AG04450 (cell line): ENCODE results near the gene SYCP2L. TPM values are rescaled to one million over a fixed set of nuclear protein-coding genes. Genes with fewer than 3 reads are reported as not detected.
A peak's percentile ranks its signal among the peaks of the same experiment; 100 is the strongest.
"Not testable (repeated sequence)": the region's sequence is repeated elsewhere in the genome, so short reads cannot be mapped to it uniquely, and the experiment has no call there.

ENCODE experiments used
- CTCF ChIA-PET: fragments of 300-600, 350-600 bp; formaldehyde crosslinking; extraction: SDS; loops from one replicate; lab custom pipeline; 2022; ENCODE audit warnings: antibody characterized with exemption, inconsistent platforms; lab: Charles Lee
- POLR2A ChIA-PET: fragments of 350-600 bp; formaldehyde crosslinking; extraction: SDS; loops from one replicate; lab custom pipeline; 2021; ENCODE audit warnings: antibody characterized with exemption, inconsistent platforms; lab: Yijun Ruan, JAX
- DNase-seq: peaks from one replicate; pipeline ENCODE4 v3.0.0-alpha.2; 2011; ENCODE audit warnings: low read depth, low spot score
- H3K27ac ChIP-seq: one replicate; pipeline ENCODE4 v1.5.1; 2012; ENCODE audit warnings: low read depth, low read length, control low read depth
- H3K27me3 ChIP-seq: one replicate; pipeline ENCODE4 v1.6.0; 2012; ENCODE audit warnings: low read length; ENCODE audit not compliant: control insufficient read depth, insufficient read depth
- H3K4me3 ChIP-seq: 2 replicates; pipeline ENCODE4 v1.5.1; 2011; ENCODE audit warnings: mild to moderate bottlenecking, low read depth, low read length, control low read depth
- H3K9me3 ChIP-seq: 2 replicates; pipeline ENCODE4 v1.5.1; 2012; ENCODE audit warnings: low read length; ENCODE audit not compliant: control insufficient read depth, insufficient read depth
- CTCF ChIP-seq: IDR thresholded peaks from 2 replicates; pipeline ENCODE4 v1.5.1; 2011; ENCODE audit warnings: low read depth, low read length, control low read depth, inconsistent platforms
- polyA plus RNA-seq: library from polyadenylated mRNA; depleted of rRNA; stranded (reverse); fragments of >200 nt; gene quantifications from 2 replicates; pipeline ENCODE4 v1.2.3, GENCODE V29; 2011

Gene SYCP2L
- polyA plus RNA-seq, 1 experiment: 0.22 TPM

GRCh38 chr6:10884245-10884972 is 2.4 kb upstream of the SYCP2L start:
- no peak for TF ChIP-seq CTCF
- no peak overlapping the region for H3K4me3 ChIP-seq
- peaks cover 11% of the 10 kb centered on the region; the same call in 1 of the 2 replicates for H3K9me3 ChIP-seq
- CTCF ChIA-PET: no interaction called here
- H3K27me3 ChIP-seq: peaks cover 66% of the 10 kb centered on the region
- POLR2A ChIA-PET: no interaction called here
- DNase-seq: no peak
- no peak overlapping the region for H3K27ac ChIP-seq

- CTCF ChIA-PET: interaction anchor here (0.5 to 1.3 kb wide), 3 partner anchors 84 to 244 kb away, joined by 3 read pairs; no protein-coding TSS in a partner anchor
- peaks cover 11% of the 10 kb centered on the region; the same call in 1 of the 2 replicates for H3K9me3 ChIP-seq
- H3K27ac ChIP-seq, POLR2A ChIA-PET, DNase-seq: not testable (repeated sequence)
- peak overlapping the region; percentile 48 for H3K4me3 ChIP-seq
- peaks cover 57% of the 10 kb centered on the region for H3K27me3 ChIP-seq
These were observed 524 bp upstream of the SYCP2L start for GRCh38 chr6:10886365-10886690.

GRCh38 chr6:10890151-10890550 is 3.3 kb downstream of the SYCP2L start:
- Histone ChIP-seq H3K9me3 (no peaks in the 10 kb centered on the region; the same call in 1 of the 2 replicates), H3K27ac (no peak overlapping the region), H3K4me3 (no peak overlapping the region), H3K27me3 (peaks cover 24% of the 10 kb centered on the region)
- POLR2A ChIA-PET: interaction anchor here (0.7 kb wide), 1 partner anchor 168 kb away, joined by 4 read pairs; no protein-coding TSS in a partner anchor
- no peak for DNase-seq
- CTCF ChIA-PET: no interaction called here
- TF ChIP-seq CTCF: no peak

GRCh38 chr6:10891960-10892359 is 5.1 kb downstream of the SYCP2L start:
- H3K9me3 ChIP-seq: no peaks in the 10 kb centered on the region; the same call in 1 of the 2 replicates
- H3K27me3 ChIP-seq: peaks cover 16% of the 10 kb centered on the region
- no peak for TF ChIP-seq CTCF
- no peak for DNase-seq
- no peak overlapping the region for H3K4me3 ChIP-seq
- CTCF ChIA-PET: no interaction called here
- no peak overlapping the region for H3K27ac ChIP-seq
- POLR2A ChIA-PET: no interaction called here

GRCh38 chr6:10894958-10895357 is 8.1 kb downstream of the SYCP2L start:
- Histone ChIP-seq H3K27ac (no peak overlapping the region), H3K4me3 (no peak overlapping the region), H3K9me3 (no peaks in the 10 kb centered on the region), H3K27me3 (no peaks in the 10 kb centered on the region)
- ChIA-PET POLR2A (no interaction called here), CTCF (no interaction called here)
- TF ChIP-seq CTCF: no peak
- DNase-seq: no peak
